Gastrocnemius medialis (tissue), 4 donors: ENCODE measurements around the gene SMARCC1. TPM values are rescaled to one million over a fixed set of nuclear protein-coding genes. Genes with fewer than 3 reads are reported as not detected.

Experiments used
- ATAC-seq, 2 donors: fragments of 150-250 bp; one replicate each; pipeline ENCODE4 v1.9.1; 2016
- DNase-seq, 2 donors: peaks; one replicate each; pipeline ENCODE4 v3.0.0-alpha.2; 2019
- H3K27ac ChIP-seq, 4 donors: fragments of 200-600 bp; sonication (generic); 1 replicate in 1 of 4; 2 replicates in 3 of 4; pipeline ENCODE4 v1.5.1; 2016 to 2018; ENCODE audit warnings: mild to moderate bottlenecking in 2 of 4, moderate library complexity in 1 of 4
- H3K27me3 ChIP-seq, 3 donors: fragments of 200-600 bp; sonication (generic) in 2 of 3; 1 replicate in 1 of 3; 2 replicates in 2 of 3; pipeline versions ENCODE4 v1.5.1 to v1.6.0; 2016 to 2019; ENCODE audit warnings: mild to moderate bottlenecking in 1 of 3, moderate library complexity in 1 of 3
- H3K36me3 ChIP-seq, 2 donors: fragments of 200-600 bp; sonication (generic) in 1 of 2; one replicate each; pipeline ENCODE4 v1.5.1; 2017 to 2018
- H3K4me1 ChIP-seq, 2 donors: fragments of 200-600 bp; sonication (generic) in 1 of 2; one replicate each; pipeline ENCODE4 v1.5.1; 2016 to 2017; ENCODE audit warnings: mild to moderate bottlenecking in 2 of 2
- H3K4me3 ChIP-seq, 4 donors: fragments of 200-600 bp; sonication (generic) in 3 of 4; 1 replicate in 1 of 4; 2 replicates in 3 of 4; pipeline ENCODE4 v1.5.1; 2016 to 2019; ENCODE audit warnings: mild to moderate bottlenecking in 2 of 4
- H3K9me3 ChIP-seq, 3 donors: fragments of 200-600 bp; sonication (generic) in 2 of 3; 1 replicate in 1 of 3; 2 replicates in 2 of 3; pipeline ENCODE4 v1.5.1; 2016 to 2019
- POLR2A ChIP-seq, 2 donors: fragments of 450-650 bp; IDR thresholded peaks; one replicate each; pipeline ENCODE4 v1.6.1; 2017; ENCODE audit warnings: antibody characterized with exemption in 2 of 2, mild to moderate bottlenecking in 2 of 2, moderate library complexity in 2 of 2
- in situ Hi-C, 4 donors: fragments of 200-750 bp; cut with MboI; loops; one replicate each; pipeline versions ENCODE4 v1.15.0 to v1.8.0; 2017; ENCODE audit warnings: low sequenced_read_pairs in 4 of 4
- intact Hi-C: fragments of 100-400 bp; cut with DNase I; formaldehyde crosslinking; loops from one replicate; pipeline ENCODE4 v1.15.1; 2023; ENCODE audit warnings: low total_unique reads
- total RNA-seq, 4 donors: library from RNA; depleted of rRNA; stranded (reverse); fragments of >200 nt; gene quantifications; one replicate each; pipeline versions ENCODE4 v1.1.0 to v1.2.3, GENCODE V29; 2016
- TF ChIP-seq, protein P1 (sequence below), 5 experiments: fragments of 450-650 bp in 3 of 5; fragments of 200-600 bp in 2 of 5; sonication (generic) in 2 of 5; IDR thresholded peaks in 4 of 5; conservative IDR thresholded peaks in 1 of 5; 1 replicate in 4 of 5; 2 replicates in 1 of 5; pipeline ENCODE4 v1.5.1; 2016 to 2019; ENCODE audit warnings: antibody characterized with exemption in 5 of 5, mild to moderate bottlenecking in 3 of 5, moderate library complexity in 3 of 5

Gene SMARCC1
- total RNA-seq, 4 donors from 2014 or later = 24.5 to 32.1 (median 28.1) TPM

DNA sequence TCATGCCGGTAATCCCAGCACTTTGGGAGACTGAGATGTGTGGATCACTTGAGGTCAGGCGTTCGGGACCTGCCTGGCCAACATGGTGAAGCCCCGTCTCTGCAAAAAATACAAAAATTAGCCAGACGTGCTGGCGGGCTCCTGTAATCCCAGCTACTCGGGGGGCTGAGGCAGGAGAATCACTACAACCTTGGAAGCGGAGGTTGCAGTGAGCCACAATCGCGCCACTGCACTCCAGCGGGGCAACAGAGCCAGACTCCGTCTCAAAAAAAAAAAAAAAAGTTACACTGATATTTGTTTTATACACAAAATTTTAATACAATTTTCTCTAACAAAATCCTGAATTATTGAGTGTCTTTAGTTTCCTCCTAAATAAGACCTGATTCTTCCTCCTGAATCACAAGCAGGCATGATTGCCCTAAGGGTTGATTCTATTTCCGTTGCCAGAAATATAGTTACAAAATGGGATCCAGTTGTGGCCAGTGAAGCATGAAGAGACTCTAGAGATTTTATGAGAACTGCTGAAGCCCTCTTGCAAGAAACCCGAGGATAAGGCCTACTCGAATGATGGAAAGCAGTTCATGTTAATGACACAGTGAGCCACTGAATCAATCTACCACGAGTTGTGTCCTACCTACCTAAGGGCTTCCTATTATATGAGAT is 9.6 kb upstream of the SMARCC1 start:
- DNase-seq (no peak), ATAC-seq (no peak)
- H3K9me3 ChIP-seq = no peaks in the 10 kb centered on the region
- TF ChIP-seq, protein P1, sequence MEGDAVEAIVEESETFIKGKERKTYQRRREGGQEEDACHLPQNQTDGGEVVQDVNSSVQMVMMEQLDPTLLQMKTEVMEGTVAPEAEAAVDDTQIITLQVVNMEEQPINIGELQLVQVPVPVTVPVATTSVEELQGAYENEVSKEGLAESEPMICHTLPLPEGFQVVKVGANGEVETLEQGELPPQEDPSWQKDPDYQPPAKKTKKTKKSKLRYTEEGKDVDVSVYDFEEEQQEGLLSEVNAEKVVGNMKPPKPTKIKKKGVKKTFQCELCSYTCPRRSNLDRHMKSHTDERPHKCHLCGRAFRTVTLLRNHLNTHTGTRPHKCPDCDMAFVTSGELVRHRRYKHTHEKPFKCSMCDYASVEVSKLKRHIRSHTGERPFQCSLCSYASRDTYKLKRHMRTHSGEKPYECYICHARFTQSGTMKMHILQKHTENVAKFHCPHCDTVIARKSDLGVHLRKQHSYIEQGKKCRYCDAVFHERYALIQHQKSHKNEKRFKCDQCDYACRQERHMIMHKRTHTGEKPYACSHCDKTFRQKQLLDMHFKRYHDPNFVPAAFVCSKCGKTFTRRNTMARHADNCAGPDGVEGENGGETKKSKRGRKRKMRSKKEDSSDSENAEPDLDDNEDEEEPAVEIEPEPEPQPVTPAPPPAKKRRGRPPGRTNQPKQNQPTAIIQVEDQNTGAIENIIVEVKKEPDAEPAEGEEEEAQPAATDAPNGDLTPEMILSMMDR (IDR thresholded peaks at IDR 0.05 in 4 of 5, conservative IDR thresholded peaks at IDR 0.05 in 1 of 5) = no peak
- no peak for TF ChIP-seq POLR2A (IDR thresholded peaks at IDR 0.05)
- H3K27me3 ChIP-seq = no peaks in the 10 kb centered on the region
- no peak overlapping the region for H3K27ac ChIP-seq
- intact Hi-C loops (no loop called here), in situ Hi-C loops (loop anchor here in 2 of 4 donors (5.0 kb wide), 2 partner anchors 269 to 274 kb away; no protein-coding TSS in a partner anchor)
- H3K36me3 ChIP-seq = no peaks in the 10 kb centered on the region
- no peaks in the 10 kb centered on the region for H3K4me1 ChIP-seq
- no peak overlapping the region for H3K4me3 ChIP-seq

DNA sequence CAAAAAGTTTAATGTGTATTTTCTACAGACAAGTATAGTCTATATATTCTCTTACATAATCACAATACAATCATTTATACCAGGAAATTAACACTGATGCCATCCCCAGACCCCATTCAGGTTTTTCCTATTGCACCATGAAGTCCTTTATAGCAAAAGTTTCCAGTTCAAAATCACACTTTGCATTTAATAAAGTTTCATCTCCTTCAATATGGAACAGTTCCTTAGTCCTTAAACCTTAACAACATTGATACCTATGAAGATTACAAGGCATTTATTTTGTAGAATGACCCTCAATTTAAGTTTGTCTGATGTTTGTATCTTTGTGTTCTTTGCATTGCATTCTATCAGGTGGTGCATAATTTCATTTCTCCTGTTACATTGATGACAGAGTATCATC is 2.0 kb upstream of the SMARCC1 start:
- TF ChIP-seq POLR2A (IDR thresholded peaks at IDR 0.05) = no peak
- TF ChIP-seq, protein P1 (IDR thresholded peaks at IDR 0.05 in 4 of 5, conservative IDR thresholded peaks at IDR 0.05 in 1 of 5) = no peak
- H3K27me3 ChIP-seq = no peaks in the 10 kb centered on the region
- no peaks in the 10 kb centered on the region for H3K9me3 ChIP-seq
- in situ Hi-C loops = no loop called here
- no peak for DNase-seq
- H3K36me3 ChIP-seq = no peaks in the 10 kb centered on the region
- H3K4me1 ChIP-seq = peaks cover 28 to 29% of the 10 kb centered on the region in 2 donors
- ATAC-seq = no peak
- H3K4me3 ChIP-seq = no peak overlapping the region
- H3K27ac ChIP-seq = no peak overlapping the region
- intact Hi-C loops = loop anchor here (5.0 to 10.0 kb wide), 2 partner anchors 121 to 1089 kb away; partner anchors contain the start of gene ALS2CL

- peak overlapping the region; percentile 73 to 95 (median 91) for H3K4me3 ChIP-seq
- no peaks in the 10 kb centered on the region for H3K27me3 ChIP-seq
- intact Hi-C loops (loop anchor here (5.0 to 10.0 kb wide), 2 partner anchors 120 to 1088 kb away; partner anchors contain the start of gene ALS2CL), in situ Hi-C loops (no loop called here)
- no peak for DNase-seq
- no peaks in the 10 kb centered on the region for H3K9me3 ChIP-seq
- H3K27ac ChIP-seq = peak overlapping the region; percentile 98 to 100 (median 98)
- TF ChIP-seq POLR2A (IDR thresholded peaks at IDR 0.05) = no peak
- TF ChIP-seq, protein P1 (IDR thresholded peaks at IDR 0.05 in 4 of 5, conservative IDR thresholded peaks at IDR 0.05 in 1 of 5) = no peak
- H3K4me1 ChIP-seq = peaks cover 29% of the 10 kb centered on the region in 2 donors
- no peaks in the 10 kb centered on the region for H3K36me3 ChIP-seq
- ATAC-seq = peak in 1 of 2 donors; percentile 1
Measured at GRCh38 chr3:47782446-47783308, 984 bp upstream of the SMARCC1 start.

DNA sequence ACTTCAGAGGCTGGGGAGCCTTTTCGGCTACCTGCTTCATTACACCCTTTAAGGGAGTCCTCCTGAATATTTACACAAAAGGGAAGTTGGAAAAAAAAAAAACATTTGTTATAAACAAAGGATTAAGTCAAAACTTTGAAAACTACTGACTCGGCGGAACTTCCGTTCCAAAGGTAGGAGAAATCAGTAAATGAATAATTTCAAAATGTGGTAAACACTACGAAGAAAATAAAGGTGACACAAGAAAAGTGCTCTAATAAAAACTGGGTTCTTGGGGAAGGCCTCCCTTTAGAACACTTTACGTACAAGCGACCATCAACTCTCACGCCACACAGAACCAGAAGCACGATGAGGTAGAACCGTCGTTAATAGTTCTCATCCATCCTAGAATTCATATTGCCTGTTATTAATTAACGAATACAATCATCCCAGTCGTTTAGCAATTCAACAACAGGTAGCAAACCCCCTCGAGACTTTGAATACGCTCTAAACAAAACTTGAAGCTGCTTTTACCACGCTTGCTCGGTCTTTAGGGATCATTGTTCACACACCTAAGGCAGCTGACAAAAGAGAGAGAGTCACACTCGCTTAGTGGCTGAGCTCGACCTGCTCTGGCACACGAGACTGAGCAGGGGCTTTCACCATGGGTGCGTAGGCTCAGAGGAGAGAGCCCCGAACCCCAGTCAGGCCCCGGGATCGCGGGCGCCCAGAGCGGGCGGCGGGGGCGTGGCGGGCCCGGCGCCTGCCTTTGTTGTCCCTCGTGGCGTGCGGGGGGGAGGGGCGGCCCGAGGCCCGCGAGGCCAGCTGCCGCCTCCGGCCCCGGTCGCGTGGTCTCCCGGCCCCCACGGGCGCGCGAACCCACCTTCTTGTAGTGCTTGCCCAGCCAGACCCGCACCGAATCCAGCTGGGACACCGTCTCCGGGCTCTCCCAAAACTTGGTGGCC is 680 bp downstream of the SMARCC1 start:
- in situ Hi-C loops = no loop called here
- DNase-seq = peak in 1 of 2 donors; percentile 38
- Histone ChIP-seq H3K4me1 (peaks cover 29 to 32% of the 10 kb centered on the region in 2 donors), H3K27ac (peak overlapping the region; percentile 98 to 100 (median 98)), H3K4me3 (peak overlapping the region; percentile 73 to 95 (median 91)), H3K36me3 (no peaks in the 10 kb centered on the region), H3K9me3 (no peaks in the 10 kb centered on the region), H3K27me3 (no peaks in the 10 kb centered on the region)
- intact Hi-C loops = loop anchor here (1.0 to 10.0 kb wide), 3 partner anchors 22 to 1086 kb away; partner anchors contain the start of genes ALS2CL and DHX30
- peak; percentile 55 to 74 for ATAC-seq
- TF ChIP-seq POLR2A (IDR thresholded peaks at IDR 0.05) = no peak
- TF ChIP-seq, protein P1 (IDR thresholded peaks at IDR 0.05 in 4 of 5, conservative IDR thresholded peaks at IDR 0.05 in 1 of 5) = no peak
